PC-9 (cell line): ENCODE measurements around the gene ZNF646.

Experiments
- EZH2 ChIP-seq: fragments of 200-600 bp; sonication (generic); IDR thresholded peaks from 2 replicates; pipeline ENCODE4 v1.8.0; 2017; ENCODE audit warnings: antibody characterized with exemption, low read depth
- TF ChIP-seq, protein P1 (sequence below): fragments of 200-600 bp; sonication (generic); conservative IDR thresholded peaks from 2 replicates; pipeline ENCODE4 v1.6.1; 2017; ENCODE audit warnings: mixed run types, antibody characterized with exemption, mild to moderate bottlenecking, moderate library complexity

DNA sequence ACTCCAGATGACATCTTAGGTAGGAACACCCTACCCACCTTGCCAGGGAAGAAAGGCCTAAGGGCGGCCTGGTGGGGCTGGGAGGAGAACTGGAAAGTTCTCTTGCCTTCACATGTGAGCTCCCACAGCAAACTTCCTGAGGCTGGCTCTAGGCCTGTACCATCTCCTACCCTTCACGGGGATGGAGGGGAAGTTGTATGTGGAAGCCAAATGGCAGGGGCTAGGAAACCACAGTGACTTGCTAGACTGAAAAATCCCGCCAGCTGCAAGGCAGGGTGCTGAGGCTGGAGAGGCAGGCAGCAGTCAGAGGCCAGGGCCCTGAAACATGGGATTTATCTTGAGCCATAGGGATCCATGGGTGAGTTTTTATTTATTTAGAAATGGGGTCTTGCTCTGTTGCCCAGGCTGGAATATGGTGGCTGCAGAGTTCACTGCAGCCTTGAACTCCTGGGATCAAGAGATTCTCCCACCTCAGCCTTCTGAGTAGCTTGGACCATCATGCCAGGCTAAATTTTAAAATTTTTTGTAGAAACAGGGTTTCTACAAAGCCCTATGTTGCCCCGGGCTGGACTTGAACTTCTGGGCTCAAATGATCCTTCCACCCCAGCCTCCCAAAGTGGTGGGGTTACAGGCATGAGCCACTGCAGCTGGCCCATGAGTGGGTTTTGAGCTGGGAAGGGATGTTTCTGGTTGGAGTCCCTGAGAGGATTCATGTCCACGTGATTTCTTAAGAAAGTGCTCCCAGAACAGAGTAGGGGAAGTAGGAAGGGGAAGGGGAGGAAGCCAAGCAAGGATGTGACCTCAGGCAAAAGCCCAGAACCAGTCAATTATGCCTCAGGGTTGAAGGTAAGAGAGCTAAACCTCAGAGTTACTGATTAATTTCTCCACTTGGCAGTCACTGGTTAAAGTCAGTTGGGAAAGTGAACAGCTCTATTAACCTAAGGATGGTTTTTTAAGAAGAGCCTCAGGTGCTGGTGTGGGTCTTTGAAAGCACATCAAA is 39.2 kb downstream of the ZNF646 start:
- TF ChIP-seq EZH2 = no peak
- TF ChIP-seq, protein P1, sequence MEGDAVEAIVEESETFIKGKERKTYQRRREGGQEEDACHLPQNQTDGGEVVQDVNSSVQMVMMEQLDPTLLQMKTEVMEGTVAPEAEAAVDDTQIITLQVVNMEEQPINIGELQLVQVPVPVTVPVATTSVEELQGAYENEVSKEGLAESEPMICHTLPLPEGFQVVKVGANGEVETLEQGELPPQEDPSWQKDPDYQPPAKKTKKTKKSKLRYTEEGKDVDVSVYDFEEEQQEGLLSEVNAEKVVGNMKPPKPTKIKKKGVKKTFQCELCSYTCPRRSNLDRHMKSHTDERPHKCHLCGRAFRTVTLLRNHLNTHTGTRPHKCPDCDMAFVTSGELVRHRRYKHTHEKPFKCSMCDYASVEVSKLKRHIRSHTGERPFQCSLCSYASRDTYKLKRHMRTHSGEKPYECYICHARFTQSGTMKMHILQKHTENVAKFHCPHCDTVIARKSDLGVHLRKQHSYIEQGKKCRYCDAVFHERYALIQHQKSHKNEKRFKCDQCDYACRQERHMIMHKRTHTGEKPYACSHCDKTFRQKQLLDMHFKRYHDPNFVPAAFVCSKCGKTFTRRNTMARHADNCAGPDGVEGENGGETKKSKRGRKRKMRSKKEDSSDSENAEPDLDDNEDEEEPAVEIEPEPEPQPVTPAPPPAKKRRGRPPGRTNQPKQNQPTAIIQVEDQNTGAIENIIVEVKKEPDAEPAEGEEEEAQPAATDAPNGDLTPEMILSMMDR = no peak
